ENCODE measurements around the gene C2orf92. TPM values are rescaled to one million over a fixed set of nuclear protein-coding genes. Genes with fewer than 3 reads are reported as not detected.
"Not testable (repeated sequence)": the region's sequence is repeated elsewhere in the genome, so short reads cannot be mapped to it uniquely, and the experiment has no call there.

Gene C2orf92
- total RNA-seq, 1 donor from 2014 or later, result 21.8 TPM

GRCh38 chr2:97662895-97663625 lies 6.5 kb upstream of the C2orf92 start:
- Mint-ChIP-seq H3K4me3 (ENCODE audit: low read depth) (peak overlapping the region; percentile 92), H3K4me1 (ENCODE audit: low read depth) (peaks cover 30% of the 10 kb centered on the region), H3K27ac (peak overlapping the region; percentile 98), H3K9me3 (no peaks in the 10 kb centered on the region), H3K36me3 (ENCODE audit: low read depth) (peaks cover 40% of the 10 kb centered on the region), H3K27me3 (ENCODE audit: low read depth) (no peaks in the 10 kb centered on the region)
- intact Hi-C loops (cut with micrococcal nuclease), result loop anchor here (1.0 to 5.0 kb wide), 4 partner anchors 73 to 1516 kb away; partner anchors contain the start of gene DUSP2
- peak; percentile 67 for DNase-seq (ENCODE audit: low spot score)

- no peaks in the 10 kb centered on the region for H3K27me3 Mint-ChIP-seq (ENCODE audit: low read depth)
- H3K36me3 Mint-ChIP-seq (ENCODE audit: low read depth), result peaks cover 35% of the 10 kb centered on the region
- peaks cover 30% of the 10 kb centered on the region for H3K4me1 Mint-ChIP-seq (ENCODE audit: low read depth)
- no peak overlapping the region for H3K27ac Mint-ChIP-seq
- DNase-seq (ENCODE audit: low spot score), result no peak
- intact Hi-C loops (cut with micrococcal nuclease), result loop anchor here (1.0 to 5.0 kb wide), 3 partner anchors 73 to 1516 kb away; partner anchors contain the start of gene DUSP2
- peak overlapping the region; percentile 92 for H3K4me3 Mint-ChIP-seq (ENCODE audit: low read depth)
- no peaks in the 10 kb centered on the region for H3K9me3 Mint-ChIP-seq
These were observed 5.9 kb upstream of the C2orf92 start for GRCh38 chr2:97663626-97663961.

GRCh38 chr2:97663962-97664635 lies 5.4 kb upstream of the C2orf92 start, which contains the start of gene ACTR1B:
TSS of gene ACTR1B (minus strand) at chr2:97664044. CDS start at chr2:97663890, 154 bp downstream.
- intact Hi-C loops (cut with micrococcal nuclease), result loop anchor here (1.0 to 5.0 kb wide), 6 partner anchors 9 to 1517 kb away; partner anchors contain the start of gene DUSP2
- Mint-ChIP-seq H3K9me3 (no peaks in the 10 kb centered on the region), H3K27ac (peak within 1 kb of the TSS; percentile 98), H3K4me3 (ENCODE audit: low read depth) (peak within 1 kb of the TSS; percentile 92), H3K4me1 (ENCODE audit: low read depth) (peaks cover 30% of the 10 kb centered on the region), H3K36me3 (ENCODE audit: low read depth) (peaks cover 35% of the 10 kb centered on the region), H3K27me3 (ENCODE audit: low read depth) (no peaks in the 10 kb centered on the region)
- peak; percentile 98 for DNase-seq (ENCODE audit: low spot score)

- DNase-seq (ENCODE audit: low spot score), result no peak
- no peaks in the 10 kb centered on the region for H3K9me3 Mint-ChIP-seq
- peak overlapping the region; percentile 85 for H3K27ac Mint-ChIP-seq
- intact Hi-C loops (cut with micrococcal nuclease), result loop anchor here (1.0 to 5.0 kb wide), 5 partner anchors 9 to 1517 kb away; partner anchors contain the start of gene DUSP2
- H3K4me1 Mint-ChIP-seq (ENCODE audit: low read depth), result peaks cover 30% of the 10 kb centered on the region
- no peaks in the 10 kb centered on the region for H3K27me3 Mint-ChIP-seq (ENCODE audit: low read depth)
- H3K36me3 Mint-ChIP-seq (ENCODE audit: low read depth), result peaks cover 38% of the 10 kb centered on the region
- peak overlapping the region; percentile 79 for H3K4me3 Mint-ChIP-seq (ENCODE audit: low read depth)
These were observed 4.9 kb upstream of the C2orf92 start for GRCh38 chr2:97664636-97664970.

- peaks cover 25% of the 10 kb centered on the region for H3K4me1 Mint-ChIP-seq (ENCODE audit: low read depth)
- no peaks in the 10 kb centered on the region for H3K9me3 Mint-ChIP-seq
- H3K4me3 Mint-ChIP-seq (ENCODE audit: low read depth), result no peak overlapping the region
- DNase-seq (ENCODE audit: low spot score), result no peak
- H3K27ac Mint-ChIP-seq, result no peak overlapping the region
- H3K27me3 Mint-ChIP-seq (ENCODE audit: low read depth), result no peaks in the 10 kb centered on the region
- intact Hi-C loops (cut with micrococcal nuclease), result no loop called here
- H3K36me3 Mint-ChIP-seq (ENCODE audit: low read depth), result peaks cover 13% of the 10 kb centered on the region
These were observed 958 bp downstream of the C2orf92 start for GRCh38 chr2:97670471-97670870.

- no peaks in the 10 kb centered on the region for H3K27me3 Mint-ChIP-seq (ENCODE audit: low read depth)
These were observed 2.0 kb downstream of the C2orf92 start for GRCh38 chr2:97671526-97671925.

GRCh38 chr2:97672606-97673140 lies 3.2 kb downstream of the C2orf92 start:
- not testable (repeated sequence) for H3K4me3 Mint-ChIP-seq (ENCODE audit: low read depth)

More at GRCh38 chr2:97671526-97671925, 2.0 kb downstream of the C2orf92 start:
- Mint-ChIP-seq H3K36me3 (ENCODE audit: low read depth) (peaks cover 13% of the 10 kb centered on the region), H3K4me3 (ENCODE audit: low read depth) (no peak overlapping the region), H3K27ac (peak overlapping the region; percentile 21), H3K9me3 (no peaks in the 10 kb centered on the region), H3K4me1 (ENCODE audit: low read depth) (peaks cover 30% of the 10 kb centered on the region)
- DNase-seq (ENCODE audit: low spot score), result no peak
- intact Hi-C loops (cut with micrococcal nuclease), result no loop called here

GRCh38 chr2:97673182-97673914 lies 3.8 kb downstream of the C2orf92 start:
- DNase-seq (ENCODE audit: low spot score), result no peak
- intact Hi-C loops (cut with micrococcal nuclease), result loop anchor here (1.0 kb wide), 1 partner anchor 9 kb away; the partner anchor contains the start of gene ACTR1B
- H3K27ac Mint-ChIP-seq, result peak overlapping the region; percentile 98
- no peaks in the 10 kb centered on the region for H3K27me3 Mint-ChIP-seq (ENCODE audit: low read depth)
- peaks cover 3% of the 10 kb centered on the region for H3K9me3 Mint-ChIP-seq
- peaks cover 24% of the 10 kb centered on the region for H3K36me3 Mint-ChIP-seq (ENCODE audit: low read depth)
- H3K4me3 Mint-ChIP-seq (ENCODE audit: low read depth), result peak overlapping the region; percentile 34
- H3K4me1 Mint-ChIP-seq (ENCODE audit: low read depth), result peaks cover 39% of the 10 kb centered on the region

More at GRCh38 chr2:97672606-97673140, 3.2 kb downstream of the C2orf92 start:
- H3K36me3 Mint-ChIP-seq (ENCODE audit: low read depth), result peaks cover 22% of the 10 kb centered on the region
- intact Hi-C loops (cut with micrococcal nuclease), result loop anchor here (1.0 kb wide), 1 partner anchor 8 kb away; the partner anchor contains the start of gene ACTR1B
- H3K27ac Mint-ChIP-seq, result peak overlapping the region; percentile 98
- not testable (repeated sequence) for DNase-seq (ENCODE audit: low spot score); H3K9me3 Mint-ChIP-seq; H3K27me3 Mint-ChIP-seq (ENCODE audit: low read depth)
- H3K4me1 Mint-ChIP-seq (ENCODE audit: low read depth), result peaks cover 37% of the 10 kb centered on the region

- H3K27me3 Mint-ChIP-seq (ENCODE audit: low read depth), result no peaks in the 10 kb centered on the region
- H3K4me3 Mint-ChIP-seq (ENCODE audit: low read depth), result peak overlapping the region; percentile 34
- intact Hi-C loops (cut with micrococcal nuclease), result loop anchor here (1.0 kb wide), 2 partner anchors 10 to 14 kb away; partner anchors contain the start of gene ACTR1B
- H3K27ac Mint-ChIP-seq, result peak overlapping the region; percentile 98
- peaks cover 22% of the 10 kb centered on the region for H3K36me3 Mint-ChIP-seq (ENCODE audit: low read depth)
- DNase-seq (ENCODE audit: low spot score), result no peak
- peaks cover 41% of the 10 kb centered on the region for H3K4me1 Mint-ChIP-seq (ENCODE audit: low read depth)
- peaks cover 4% of the 10 kb centered on the region for H3K9me3 Mint-ChIP-seq
These were observed 4.4 kb downstream of the C2orf92 start for GRCh38 chr2:97673915-97674283.

GRCh38 chr2:97675430-97676113 lies 6.1 kb downstream of the C2orf92 start:
- Mint-ChIP-seq H3K4me1 (ENCODE audit: low read depth) (peaks cover 41% of the 10 kb centered on the region), H3K9me3 (peaks cover 4% of the 10 kb centered on the region), H3K27ac (no peak overlapping the region), H3K27me3 (ENCODE audit: low read depth) (no peaks in the 10 kb centered on the region), H3K4me3 (ENCODE audit: low read depth) (no peak overlapping the region), H3K36me3 (ENCODE audit: low read depth) (peaks cover 16% of the 10 kb centered on the region)
- intact Hi-C loops (cut with micrococcal nuclease), result no loop called here
- DNase-seq (ENCODE audit: low spot score), result no peak

GRCh38 chr2:97676620-97677019 lies 7.1 kb downstream of the C2orf92 start:
- H3K27ac Mint-ChIP-seq, result peak overlapping the region; percentile 8

GRCh38 chr2:97677480-97677879 lies 8.0 kb downstream of the C2orf92 start:
- H3K4me3 Mint-ChIP-seq (ENCODE audit: low read depth), result no peak overlapping the region
- intact Hi-C loops (cut with micrococcal nuclease), result no loop called here

More at GRCh38 chr2:97676620-97677019, 7.1 kb downstream of the C2orf92 start:
- H3K27me3 Mint-ChIP-seq (ENCODE audit: low read depth), result no peaks in the 10 kb centered on the region
- peaks cover 4% of the 10 kb centered on the region for H3K9me3 Mint-ChIP-seq
- no peak for DNase-seq (ENCODE audit: low spot score)
- H3K36me3 Mint-ChIP-seq (ENCODE audit: low read depth), result peaks cover 16% of the 10 kb centered on the region
- H3K4me1 Mint-ChIP-seq (ENCODE audit: low read depth), result peaks cover 41% of the 10 kb centered on the region
- H3K4me3 Mint-ChIP-seq (ENCODE audit: low read depth), result no peak overlapping the region
- intact Hi-C loops (cut with micrococcal nuclease), result no loop called here

More at GRCh38 chr2:97677480-97677879, 8.0 kb downstream of the C2orf92 start:
- H3K27ac Mint-ChIP-seq, result no peak overlapping the region
- H3K4me1 Mint-ChIP-seq (ENCODE audit: low read depth), result peaks cover 43% of the 10 kb centered on the region
- H3K27me3 Mint-ChIP-seq (ENCODE audit: low read depth), result no peaks in the 10 kb centered on the region
- DNase-seq (ENCODE audit: low spot score), result no peak
- peaks cover 16% of the 10 kb centered on the region for H3K36me3 Mint-ChIP-seq (ENCODE audit: low read depth)
- peaks cover 4% of the 10 kb centered on the region for H3K9me3 Mint-ChIP-seq

Data from activated T-helper 2 cell treated with anti-CD3 and anti-CD28 coated beads, Interferon-gamma antibody, Interleukin-2, Interleukin-4, amounts not matched to agents 10 μg/mL and 5 μg/mL and 100 μg/mL, durations not matched to agents 14 hours and 24 hours and 36 hours (primary cell).